GM19025 (cell line): ENCODE data around the gene ESRRA.

Experiments used
- ATAC-seq: cut with Tn5 transposase; IDR thresholded peaks from one replicate; pipeline ENCODE4 v1.9.1; 2021; ENCODE audit warnings: mild to moderate bottlenecking, low read depth, moderate library complexity; ENCODE audit not compliant: unreplicated experiment

The ESRRA gene

GRCh38 chr11:64324692-64325469 lies 19.6 kb downstream of the ESRRA start:
- ATAC-seq, result no peak

GRCh38 chr11:64327375-64327774 lies 22.1 kb downstream of the ESRRA start:
- no peak for ATAC-seq

- ATAC-seq, result no peak
Measured at GRCh38 chr11:64327993-64328392, 22.7 kb downstream of the ESRRA start.

GRCh38 chr11:64330888-64331287 lies 25.6 kb downstream of the ESRRA start:
- ATAC-seq, result no peak

- peak; percentile 71 for ATAC-seq
Measured at GRCh38 chr11:64331569-64332371, 26.4 kb downstream of the ESRRA start.

GRCh38 chr11:64333556-64333955 lies 28.2 kb downstream of the ESRRA start:
- no peak for ATAC-seq

GRCh38 chr11:64334764-64335735 lies 29.7 kb downstream of the ESRRA start:
- peak; percentile 57 for ATAC-seq

GRCh38 chr11:64337538-64338249 lies 32.4 kb downstream of the ESRRA start:
- no peak for ATAC-seq

GRCh38 chr11:64338716-64339115 lies 33.4 kb downstream of the ESRRA start:
- ATAC-seq, result no peak

GRCh38 chr11:64339286-64339685 lies 34.0 kb downstream of the ESRRA start:
- ATAC-seq, result no peak

GRCh38 chr11:64339754-64340408 lies 34.6 kb downstream of the ESRRA start, which contains the start of gene CCDC88B:
CCDC88B (plus strand) TSS chr11:64340204; CDS start chr11:64340267, 63 bp downstream.
- ATAC-seq, result peak; percentile 59

GRCh38 chr11:64340671-64341335 lies 35.5 kb downstream of the ESRRA start:
- peak; percentile 33 for ATAC-seq

GRCh38 chr11:64341429-64341828 lies 36.1 kb downstream of the ESRRA start:
- ATAC-seq, result no peak

GRCh38 chr11:64341851-64342791 lies 36.8 kb downstream of the ESRRA start:
- ATAC-seq, result no peak

GRCh38 chr11:64342869-64343745 lies 37.8 kb downstream of the ESRRA start:
- no peak for ATAC-seq

GRCh38 chr11:64343767-64344559 lies 38.6 kb downstream of the ESRRA start:
- no peak for ATAC-seq
